Trophoblast cell (in vitro differentiated cells and primary cell): ENCODE measurements around the gene TMEM229B.

ENCODE experiments used
- DNase-seq, 2 donors: peaks; one replicate each; pipeline ENCODE4 v3.0.0-alpha.2; 2016
- H2AFZ ChIP-seq: 2 replicates; pipeline ENCODE4 v1.6.1; 2013; ENCODE audit warnings: low read length, moderate library complexity, mild to moderate bottlenecking; ENCODE audit not compliant: insufficient read depth, poor library complexity
- H2AK5ac ChIP-seq: 2 replicates; pipeline ENCODE4 v1.6.1; 2013; ENCODE audit warnings: mild to moderate bottlenecking, low read length
- H2BK120ac ChIP-seq: 2 replicates; pipeline ENCODE4 v1.6.1; 2013; ENCODE audit warnings: low read length, mild to moderate bottlenecking, moderate library complexity; ENCODE audit not compliant: insufficient read depth, poor library complexity
- H2BK12ac ChIP-seq: 2 replicates; pipeline ENCODE4 v1.6.1; 2013; ENCODE audit warnings: mild to moderate bottlenecking, low read length, moderate library complexity
- H2BK5ac ChIP-seq: 2 replicates; pipeline ENCODE4 v1.6.1; 2013; ENCODE audit warnings: low read length, low read depth, moderate library complexity, mild to moderate bottlenecking; ENCODE audit not compliant: poor library complexity
- H3K14ac ChIP-seq: 2 replicates; pipeline ENCODE4 v1.6.1; 2013; ENCODE audit warnings: mild to moderate bottlenecking, low read length
- H3K18ac ChIP-seq: 2 replicates; pipeline ENCODE4 v1.6.1; 2013; ENCODE audit warnings: mild to moderate bottlenecking, low read length
- H3K23ac ChIP-seq: 2 replicates; pipeline ENCODE4 v1.6.1; 2013; ENCODE audit warnings: low read length
- H3K27ac ChIP-seq: 2 replicates; pipeline ENCODE4 v1.5.1; 2013; ENCODE audit warnings: low read depth, mild to moderate bottlenecking, inconsistent platforms, low read length, moderate library complexity
- H3K27me3 ChIP-seq: 2 replicates; pipeline ENCODE4 v1.6.1; 2013; ENCODE audit warnings: inconsistent platforms, mild to moderate bottlenecking, low read length, moderate library complexity; ENCODE audit not compliant: insufficient read depth
- H3K36me3 ChIP-seq, 2 experiments: 1 replicate in 1 of 2; 2 replicates in 1 of 2; pipeline ENCODE4 v1.6.1; 2013; ENCODE audit warnings: low read length in 2 of 2, mild to moderate bottlenecking in 2 of 2, moderate library complexity in 1 of 2; ENCODE audit not compliant: insufficient read depth in 2 of 2, control insufficient read depth in 1 of 2
- H3K4ac ChIP-seq: 2 replicates; pipeline ENCODE4 v1.6.1; 2013; ENCODE audit warnings: low read depth, mild to moderate bottlenecking, low read length, moderate library complexity
- H3K4me1 ChIP-seq, 2 experiments: 1 replicate in 1 of 2; 2 replicates in 1 of 2; pipeline ENCODE4 v1.6.1; 2013; ENCODE audit warnings: low read length in 2 of 2, mild to moderate bottlenecking in 2 of 2, moderate library complexity in 1 of 2; ENCODE audit not compliant: insufficient read depth in 2 of 2, control insufficient read depth in 1 of 2
- H3K4me2 ChIP-seq: 2 replicates; pipeline ENCODE4 v1.6.1; 2013; ENCODE audit warnings: inconsistent platforms, mild to moderate bottlenecking, low read length, moderate library complexity
- H3K4me3 ChIP-seq: 2 replicates; pipeline ENCODE4 v1.5.1; 2013; ENCODE audit warnings: mild to moderate bottlenecking, low read depth, low read length, inconsistent platforms
- H3K79me1 ChIP-seq: one replicate; pipeline ENCODE4 v1.6.1; 2013; ENCODE audit warnings: low read length
- H3K79me2 ChIP-seq: 2 replicates; pipeline ENCODE4 v1.6.1; 2013; ENCODE audit warnings: low read length, mild to moderate bottlenecking; ENCODE audit not compliant: control insufficient read depth, insufficient read depth, poor library complexity
- H3K9ac ChIP-seq: 2 replicates; pipeline ENCODE4 v1.6.1; 2013; ENCODE audit warnings: mild to moderate bottlenecking, low read length
- H3K9me3 ChIP-seq: 2 replicates; pipeline ENCODE4 v1.6.1; 2013; ENCODE audit warnings: low read depth, mild to moderate bottlenecking, control low read depth, inconsistent platforms, low read length; ENCODE audit not compliant: insufficient read depth
- H4K12ac ChIP-seq: 2 replicates; pipeline ENCODE4 v1.6.1; 2013; ENCODE audit warnings: low read depth, mild to moderate bottlenecking, low read length, moderate library complexity
- H4K8ac ChIP-seq: 2 replicates; pipeline ENCODE4 v1.6.1; 2013; ENCODE audit warnings: low read depth, mild to moderate bottlenecking, low read length, moderate library complexity
- H4K91ac ChIP-seq: one replicate; pipeline ENCODE4 v1.6.1; 2013; ENCODE audit warnings: low read depth, mild to moderate bottlenecking, low read length, moderate library complexity
- WGBS: extraction: QIAGEN DNeasy Blood & Tissue Kit; methylation state at CpG from one replicate; pipeline ENCODE4 v1.1.7; 2013; ENCODE audit warnings: missing lambda C conversion rate; ENCODE audit not compliant: insufficient read length, insufficient coverage; ENCODE audit errors: extremely low coverage; 5-methylcytosine and 5-hydroxymethylcytosine counted together

The TMEM229B gene

DNA sequence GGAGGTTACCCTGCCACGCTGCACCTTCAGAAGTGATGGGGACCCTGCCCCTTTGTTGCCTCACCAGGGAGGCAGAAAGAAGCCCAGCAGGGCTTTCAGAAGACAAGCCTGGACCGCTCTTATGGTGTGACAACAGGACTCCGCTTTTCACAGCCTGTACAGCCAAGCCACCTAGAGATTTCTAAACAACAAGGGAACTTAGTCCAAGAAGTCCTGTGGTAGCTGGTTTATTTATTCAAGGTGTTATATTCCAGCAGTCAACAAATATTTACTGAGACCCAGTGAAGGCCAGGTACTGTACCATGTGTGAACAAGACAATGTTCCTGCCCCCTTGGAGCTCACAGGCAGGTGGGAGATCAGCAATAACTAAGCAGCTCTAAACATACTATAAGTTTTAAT is 4.0 kb upstream of the TMEM229B start:
- no peak overlapping the region for H2BK12ac ChIP-seq
- WGBS, result no CpG with 5 or more reads among the region's 3 CpGs
- H3K4me1 ChIP-seq, result peaks cover 0 to 5% of the 10 kb centered on the region in 2 experiments
- no peak overlapping the region for H3K9ac ChIP-seq
- H3K18ac ChIP-seq, result no peak overlapping the region
- H4K91ac ChIP-seq, result no peak overlapping the region
- H4K12ac ChIP-seq, result no peak overlapping the region
- no peak overlapping the region for H3K14ac ChIP-seq
- H3K36me3 ChIP-seq, result no peaks in the 10 kb centered on the region
- no peaks in the 10 kb centered on the region for H3K27me3 ChIP-seq
- DNase-seq, result no peak
- no peak overlapping the region for H3K4me2 ChIP-seq
- H3K79me1 ChIP-seq, result no peaks in the 10 kb centered on the region
- no peak overlapping the region for H3K4ac ChIP-seq
- no peak overlapping the region for H4K8ac ChIP-seq
- H3K23ac ChIP-seq, result no peak overlapping the region
- H3K27ac ChIP-seq, result no peak overlapping the region
- H2BK5ac ChIP-seq, result no peak overlapping the region
- H3K4me3 ChIP-seq, result no peak overlapping the region
- H3K9me3 ChIP-seq, result peaks cover 16% of the 10 kb centered on the region
- H2AK5ac ChIP-seq, result no peak overlapping the region
- no peaks in the 10 kb centered on the region for H3K79me2 ChIP-seq
- H2AFZ ChIP-seq, result no peak overlapping the region
- no peak overlapping the region for H2BK120ac ChIP-seq

DNA sequence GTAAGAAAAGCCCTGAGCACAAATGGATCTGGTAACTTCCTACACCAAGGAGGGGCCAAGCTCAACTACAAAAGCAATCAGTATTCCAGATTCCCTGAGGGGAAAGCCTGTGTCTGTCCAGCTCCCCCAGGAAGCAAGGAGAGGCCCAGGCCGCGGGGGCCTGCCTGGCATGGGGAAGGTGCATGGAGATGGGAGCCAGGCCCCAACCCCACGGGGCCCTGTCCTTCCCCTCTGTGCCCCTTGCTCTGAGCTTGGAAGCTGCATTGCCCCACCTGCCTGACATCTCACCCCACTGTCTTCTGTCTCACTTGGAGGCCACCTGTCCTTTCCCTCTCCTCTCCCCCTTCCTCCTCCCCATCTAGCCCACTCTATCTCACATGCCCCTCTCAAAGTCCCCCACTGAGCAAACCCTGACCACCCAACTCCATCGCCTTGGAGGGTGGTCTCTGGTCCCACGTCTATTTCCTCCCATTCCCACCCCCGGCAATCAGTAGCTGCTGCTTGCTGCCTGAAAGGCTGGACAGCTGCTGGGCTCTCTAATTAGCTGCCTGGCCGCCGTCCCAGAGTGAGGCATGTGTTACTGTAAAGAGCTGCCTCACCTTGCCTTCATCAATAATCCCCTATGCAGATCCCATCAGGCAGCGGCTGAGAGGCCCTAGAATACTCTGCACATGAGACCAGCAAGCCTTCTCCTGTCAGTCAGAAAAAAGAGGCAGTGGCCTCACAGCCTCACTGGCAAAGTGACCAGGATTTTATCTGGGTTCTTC is 3.4 kb upstream of the TMEM229B start:
- no peak overlapping the region for H2BK5ac ChIP-seq
- no peak overlapping the region for H4K91ac ChIP-seq
- no peaks in the 10 kb centered on the region for H3K36me3 ChIP-seq
- no peak overlapping the region for H3K4ac ChIP-seq
- H3K79me1 ChIP-seq, result no peaks in the 10 kb centered on the region
- no peak overlapping the region for H3K27ac ChIP-seq
- no peak overlapping the region for H3K4me2 ChIP-seq
- H2AFZ ChIP-seq, result no peak overlapping the region
- H4K8ac ChIP-seq, result no peak overlapping the region
- no peak overlapping the region for H3K4me3 ChIP-seq
- H2BK120ac ChIP-seq, result no peak overlapping the region
- peaks cover 0 to 5% of the 10 kb centered on the region in 2 experiments for H3K4me1 ChIP-seq
- WGBS, result no CpG with 5 or more reads among the region's 9 CpGs
- no peak overlapping the region for H4K12ac ChIP-seq
- no peaks in the 10 kb centered on the region for H3K27me3 ChIP-seq
- H3K9ac ChIP-seq, result no peak overlapping the region
- no peak for DNase-seq
- no peak overlapping the region for H3K18ac ChIP-seq
- peaks cover 16% of the 10 kb centered on the region for H3K9me3 ChIP-seq
- H2BK12ac ChIP-seq, result no peak overlapping the region
- no peak overlapping the region for H3K14ac ChIP-seq
- no peak overlapping the region for H2AK5ac ChIP-seq
- no peak overlapping the region for H3K23ac ChIP-seq
- no peaks in the 10 kb centered on the region for H3K79me2 ChIP-seq

DNA sequence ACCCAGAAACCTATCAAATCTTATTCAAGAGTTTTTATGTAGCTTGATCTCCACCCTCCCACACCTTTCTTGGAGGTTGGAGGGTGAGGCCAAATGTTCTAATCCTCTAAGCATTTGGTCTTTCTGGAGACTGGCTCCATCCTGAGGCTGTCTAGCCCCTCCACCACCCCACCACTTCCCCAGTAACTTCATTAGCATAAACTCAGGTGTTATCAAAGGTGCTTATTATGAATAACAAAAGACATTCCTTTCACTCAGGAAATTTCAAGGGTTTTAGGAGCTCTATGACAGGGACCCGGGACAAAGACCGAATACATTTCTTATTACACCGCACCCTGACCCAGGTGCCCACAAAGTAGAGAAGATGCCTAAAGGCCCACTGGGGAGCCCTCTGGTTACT is 2.8 kb upstream of the TMEM229B start:
- no peak overlapping the region for H3K14ac ChIP-seq
- peaks cover 18% of the 10 kb centered on the region for H3K9me3 ChIP-seq
- H2AK5ac ChIP-seq, result no peak overlapping the region
- H2BK120ac ChIP-seq, result no peak overlapping the region
- no peak overlapping the region for H2BK12ac ChIP-seq
- H4K8ac ChIP-seq, result no peak overlapping the region
- H3K18ac ChIP-seq, result no peak overlapping the region
- no peaks in the 10 kb centered on the region for H3K79me1 ChIP-seq
- no peak overlapping the region for H3K4me2 ChIP-seq
- no peak overlapping the region for H2AFZ ChIP-seq
- no peak for DNase-seq
- no peak overlapping the region for H3K27ac ChIP-seq
- H4K91ac ChIP-seq, result no peak overlapping the region
- WGBS, result no CpG with 5 or more reads among the region's 3 CpGs
- H2BK5ac ChIP-seq, result no peak overlapping the region
- H3K4me1 ChIP-seq, result peaks cover 0 to 5% of the 10 kb centered on the region in 2 experiments
- no peaks in the 10 kb centered on the region for H3K27me3 ChIP-seq
- no peak overlapping the region for H4K12ac ChIP-seq
- H3K23ac ChIP-seq, result no peak overlapping the region
- H3K4me3 ChIP-seq, result no peak overlapping the region
- no peaks in the 10 kb centered on the region for H3K79me2 ChIP-seq
- no peak overlapping the region for H3K4ac ChIP-seq
- no peak overlapping the region for H3K9ac ChIP-seq
- H3K36me3 ChIP-seq, result no peaks in the 10 kb centered on the region

DNA sequence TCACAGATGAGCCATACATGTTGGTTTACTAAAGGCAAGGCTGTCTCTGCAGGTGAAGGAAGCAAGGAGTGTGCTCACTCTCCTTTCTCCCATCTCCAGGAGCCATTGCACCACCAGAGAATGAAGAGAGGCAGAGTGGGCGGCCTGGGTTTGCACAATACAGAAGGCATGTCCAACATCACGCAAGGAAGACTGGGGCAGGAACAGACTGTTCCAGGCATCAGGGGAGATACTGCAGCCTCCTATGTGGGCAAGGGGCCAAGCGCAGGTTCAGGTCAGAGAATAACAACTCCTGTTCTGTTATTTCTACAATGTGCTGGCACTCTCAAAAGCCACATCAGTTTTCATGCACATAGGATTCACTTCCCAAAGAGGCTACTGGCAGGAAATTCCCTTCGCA is 1.7 kb upstream of the TMEM229B start:
- H3K79me2 ChIP-seq, result no peaks in the 10 kb centered on the region
- no peak overlapping the region for H2AFZ ChIP-seq
- no peak overlapping the region for H3K4ac ChIP-seq
- H2BK12ac ChIP-seq, result no peak overlapping the region
- H3K4me3 ChIP-seq, result peak overlapping the region; percentile 28
- H4K91ac ChIP-seq, result no peak overlapping the region
- no peak overlapping the region for H4K12ac ChIP-seq
- H3K23ac ChIP-seq, result no peak overlapping the region
- H3K14ac ChIP-seq, result no peak overlapping the region
- H2BK5ac ChIP-seq, result no peak overlapping the region
- no peak overlapping the region for H2BK120ac ChIP-seq
- H3K9me3 ChIP-seq, result peaks cover 18% of the 10 kb centered on the region
- H3K9ac ChIP-seq, result no peak overlapping the region
- H2AK5ac ChIP-seq, result no peak overlapping the region
- no peaks in the 10 kb centered on the region for H3K79me1 ChIP-seq
- H3K36me3 ChIP-seq, result no peaks in the 10 kb centered on the region
- no peak for DNase-seq
- no peak overlapping the region for H4K8ac ChIP-seq
- H3K4me2 ChIP-seq, result no peak overlapping the region
- H3K27ac ChIP-seq, result no peak overlapping the region
- no CpG with 5 or more reads among the region's 4 CpGs for WGBS
- H3K4me1 ChIP-seq, result peaks cover 7 to 11% of the 10 kb centered on the region in 2 experiments
- no peaks in the 10 kb centered on the region for H3K27me3 ChIP-seq
- no peak overlapping the region for H3K18ac ChIP-seq
